Measurements from ENCODE around the gene CCN2.

CCN2 gene

GRCh38 chr6:131966443-131966842 lies 15.3 kb upstream of the CCN2 start:
- DNase-seq (ENCODE audit: low read depth) = no peak

DNA sequence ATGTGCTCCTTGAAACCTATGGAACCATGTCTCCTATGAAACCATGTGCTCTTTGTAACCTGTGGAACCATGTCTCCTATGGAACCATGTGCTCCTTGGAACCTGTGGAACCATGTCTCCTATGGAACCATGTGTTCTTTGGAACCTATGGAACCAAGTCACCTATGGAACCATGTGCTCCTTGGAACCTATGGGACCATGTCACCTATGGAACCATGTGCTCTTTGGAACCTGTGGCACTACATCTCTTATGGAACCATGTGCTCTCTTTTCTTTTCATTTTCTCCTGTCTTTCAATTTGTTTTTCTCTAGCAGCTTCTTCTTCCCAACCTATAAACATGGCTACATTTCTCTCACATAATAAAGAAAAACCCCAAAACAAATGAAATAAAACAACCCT lies 11.9 kb upstream of the CCN2 start:
- DNase-seq (ENCODE audit: low read depth) = no peak

- no peak for DNase-seq (ENCODE audit: low read depth)
These were observed 9.4 kb upstream of the CCN2 start for GRCh38 chr6:131960371-131961133.

- DNase-seq (ENCODE audit: low read depth) = no peak
These were observed 7.6 kb upstream of the CCN2 start for GRCh38 chr6:131958542-131959470.

DNA sequence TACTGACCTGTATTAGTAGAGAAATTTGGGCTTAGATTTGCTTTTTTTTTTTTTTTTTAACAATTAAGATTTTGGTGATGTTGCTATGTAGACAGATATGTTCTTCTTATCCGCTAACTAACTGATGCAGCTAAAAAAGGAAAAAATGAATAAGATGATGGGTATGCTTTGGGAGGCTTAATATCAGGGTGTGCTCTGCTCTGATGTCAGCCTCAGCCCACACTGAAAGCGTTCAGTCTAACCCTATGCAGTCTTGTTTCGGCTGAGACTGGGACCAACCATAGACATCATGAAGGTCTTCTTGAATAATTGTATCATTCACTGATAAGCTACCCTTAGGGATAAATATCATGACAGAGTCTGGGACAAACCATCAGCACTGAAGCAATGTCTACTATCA lies 6.9 kb upstream of the CCN2 start:
- no peak for DNase-seq (ENCODE audit: low read depth)

GRCh38 chr6:131955876-131956275 lies 4.7 kb upstream of the CCN2 start:
- no peak for DNase-seq (ENCODE audit: low read depth)

GRCh38 chr6:131955192-131955591 lies 4.0 kb upstream of the CCN2 start:
- no peak for DNase-seq (ENCODE audit: low read depth)

GRCh38 chr6:131954775-131955107 lies 3.6 kb upstream of the CCN2 start:
- DNase-seq (ENCODE audit: low read depth) = no peak

GRCh38 chr6:131954059-131954774 lies 3.0 kb upstream of the CCN2 start:
- no peak for DNase-seq (ENCODE audit: low read depth)

GRCh38 chr6:131952886-131953509 lies 1.8 kb upstream of the CCN2 start:
- no peak for DNase-seq (ENCODE audit: low read depth)

- no peak for DNase-seq (ENCODE audit: low read depth)
These were observed 531 bp upstream of the CCN2 start for GRCh38 chr6:131951576-131952230.

DNA sequence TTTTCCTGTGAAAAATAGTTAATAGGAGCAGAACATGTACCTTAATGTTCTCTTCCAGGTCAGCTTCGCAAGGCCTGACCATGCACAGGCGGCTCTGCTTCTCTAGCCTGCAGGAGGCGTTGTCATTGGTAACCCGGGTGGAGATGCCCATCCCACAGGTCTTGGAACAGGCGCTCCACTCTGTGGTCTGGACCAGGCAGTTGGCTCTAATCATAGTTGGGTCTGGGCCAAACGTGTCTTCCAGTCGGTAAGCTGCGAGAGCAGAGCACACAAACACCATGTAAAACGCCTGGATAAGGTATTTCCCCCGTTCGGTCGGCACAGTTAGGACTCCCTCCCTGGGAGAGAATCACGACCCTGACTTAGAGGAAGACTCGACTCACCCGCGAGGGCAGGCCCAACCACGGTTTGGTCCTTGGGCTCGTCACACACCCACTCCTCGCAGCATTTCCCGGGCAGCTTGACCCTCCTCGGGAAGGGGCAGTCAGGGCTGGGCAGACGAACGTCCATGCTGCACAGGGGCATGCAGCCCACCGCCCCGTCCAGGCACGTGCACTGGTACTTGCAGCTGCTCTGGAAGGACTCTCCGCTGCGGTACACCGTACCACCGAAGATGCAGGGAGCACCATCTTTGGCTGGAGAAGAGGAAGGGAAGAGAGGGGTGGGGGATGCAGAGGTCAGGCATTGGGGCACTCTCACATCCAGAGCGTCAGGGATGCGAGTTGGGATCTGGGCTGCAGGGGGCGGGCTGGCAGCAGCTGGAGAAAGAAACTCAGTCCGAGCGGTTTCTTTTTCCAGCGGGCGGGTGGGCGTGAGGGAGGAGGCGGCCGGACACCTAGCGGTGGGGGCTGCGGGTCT lies 1.0 kb downstream of the CCN2 start:
- DNase-seq (ENCODE audit: low read depth) = no peak

GRCh38 chr6:131949620-131949908 lies 1.6 kb downstream of the CCN2 start:
- DNase-seq (ENCODE audit: low read depth) = no peak

- no peak for DNase-seq (ENCODE audit: low read depth)
These were observed 2.2 kb downstream of the CCN2 start for GRCh38 chr6:131948692-131949619.

DNA sequence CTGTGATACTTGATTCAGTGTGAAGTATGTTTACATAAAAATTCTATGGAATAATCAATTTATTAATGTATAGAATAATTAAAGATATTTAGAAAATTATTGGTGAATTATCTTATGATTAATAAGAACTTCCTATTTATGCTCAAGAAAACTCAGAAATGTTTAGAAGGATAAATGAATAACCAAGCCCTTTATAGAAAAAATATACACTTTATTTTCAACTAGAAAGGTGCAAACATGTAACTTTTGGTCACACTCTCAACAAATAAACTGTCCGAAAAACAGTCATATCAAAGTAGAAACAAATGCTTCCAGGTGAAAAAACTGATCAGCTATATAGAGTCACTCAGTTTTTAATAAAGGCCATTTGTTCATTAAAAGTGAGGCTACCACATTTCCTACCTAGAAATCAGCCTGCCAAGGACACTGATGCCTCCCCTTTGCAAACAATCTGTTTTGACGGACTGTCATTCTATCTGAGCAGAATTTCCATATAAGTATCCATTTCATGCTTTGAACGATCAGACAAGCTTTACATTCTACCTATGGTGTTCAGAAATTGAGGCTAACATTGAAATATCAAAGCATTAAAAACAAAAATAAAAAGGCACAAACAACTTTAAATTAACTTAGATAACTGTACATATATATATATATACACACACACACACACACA lies 3.0 kb downstream of the CCN2 start:
- DNase-seq (ENCODE audit: low read depth) = no peak

GRCh38 chr6:131946992-131947955 lies 3.9 kb downstream of the CCN2 start:
- DNase-seq (ENCODE audit: low read depth) = no peak

- DNase-seq (ENCODE audit: low read depth) = no peak
These were observed 4.7 kb downstream of the CCN2 start for GRCh38 chr6:131946404-131946991.

- DNase-seq (ENCODE audit: low read depth) = no peak
These were observed 5.2 kb downstream of the CCN2 start for GRCh38 chr6:131945971-131946370.
